ENCODE data around the gene PRKCZ.

The PRKCZ gene

GRCh38 chr1:2156866-2157265 lies 106.7 kb downstream of the PRKCZ start:
- no peak overlapping the region for H2BK12ac ChIP-seq (ENCODE audit: low read length)

GRCh38 chr1:2157856-2158255 lies 107.6 kb downstream of the PRKCZ start:
- Histone ChIP-seq H3K79me1 (ENCODE audit: low read length) (no peaks in the 10 kb centered on the region), H2AK5ac (ENCODE audit: low read length) (no peak overlapping the region), H3K4ac (ENCODE audit: low read depth, low read length) (no peak overlapping the region), H2BK120ac (ENCODE audit: insufficient read depth, low read length, poor library complexity) (no peak overlapping the region), H3K79me2 (ENCODE audit: control insufficient read depth, insufficient read depth, low read length, poor library complexity) (no peaks in the 10 kb centered on the region), H4K12ac (ENCODE audit: low read depth, low read length) (peak overlapping the region; percentile 68), H2BK12ac (ENCODE audit: low read length) (no peak overlapping the region), H3K14ac (ENCODE audit: low read length) (no peak overlapping the region), H3K18ac (ENCODE audit: low read length) (no peak overlapping the region), H4K91ac (ENCODE audit: low read depth, low read length) (no peak overlapping the region), H3K36me3 (ENCODE audit: control insufficient read depth in 1 of 2, insufficient read depth in 2 of 2, low read length in 2 of 2) (peaks cover 49 to 74% of the 10 kb centered on the region in 2 experiments), H3K9ac (ENCODE audit: low read length) (no peak overlapping the region), H3K9me3 (ENCODE audit: insufficient read depth, low read depth, low read length) (peaks cover 8% of the 10 kb centered on the region), H2BK5ac (ENCODE audit: low read depth, low read length, poor library complexity) (no peak overlapping the region), H3K27me3 (ENCODE audit: insufficient read depth, low read length) (no peaks in the 10 kb centered on the region), H3K4me1 (ENCODE audit: control insufficient read depth in 1 of 2, insufficient read depth in 2 of 2, low read length in 2 of 2) (peaks cover 0 to 3% of the 10 kb centered on the region in 2 experiments), H2AFZ (ENCODE audit: insufficient read depth, low read length, poor library complexity) (no peak overlapping the region), H3K27ac (ENCODE audit: low read depth, low read length) (no peak overlapping the region), H3K23ac (ENCODE audit: low read length) (no peak overlapping the region), H4K8ac (ENCODE audit: low read depth, low read length) (no peak overlapping the region), H3K4me2 (ENCODE audit: low read length) (no peak overlapping the region), H3K4me3 (ENCODE audit: low read depth, low read length) (no peak overlapping the region)
- no CpG with 5 or more reads among the region's 19 CpGs for whole genome bisulfite sequencing (ENCODE audit: extremely low coverage, insufficient coverage, insufficient read length)
- DNase-seq, result no peak

More at GRCh38 chr1:2156866-2157265, 106.7 kb downstream of the PRKCZ start:
- peaks cover 54 to 78% of the 10 kb centered on the region in 2 experiments for H3K36me3 ChIP-seq (ENCODE audit: control insufficient read depth in 1 of 2, insufficient read depth in 2 of 2, low read length in 2 of 2)
- H4K91ac ChIP-seq (ENCODE audit: low read depth, low read length), result no peak overlapping the region
- no peak for DNase-seq
- peaks cover 0 to 3% of the 10 kb centered on the region in 2 experiments for H3K4me1 ChIP-seq (ENCODE audit: control insufficient read depth in 1 of 2, insufficient read depth in 2 of 2, low read length in 2 of 2)
- H3K18ac ChIP-seq (ENCODE audit: low read length), result no peak overlapping the region
- no peak overlapping the region for H3K27ac ChIP-seq (ENCODE audit: low read depth, low read length)
- H3K27me3 ChIP-seq (ENCODE audit: insufficient read depth, low read length), result no peaks in the 10 kb centered on the region
- no peaks in the 10 kb centered on the region for H3K79me2 ChIP-seq (ENCODE audit: control insufficient read depth, insufficient read depth, low read length, poor library complexity)
- no peak overlapping the region for H3K4me2 ChIP-seq (ENCODE audit: low read length)
- H3K9ac ChIP-seq (ENCODE audit: low read length), result no peak overlapping the region
- no peak overlapping the region for H4K12ac ChIP-seq (ENCODE audit: low read depth, low read length)
- H3K23ac ChIP-seq (ENCODE audit: low read length), result no peak overlapping the region
- no peak overlapping the region for H2BK120ac ChIP-seq (ENCODE audit: insufficient read depth, low read length, poor library complexity)
- no peak overlapping the region for H2AFZ ChIP-seq (ENCODE audit: insufficient read depth, low read length, poor library complexity)
- no peak overlapping the region for H4K8ac ChIP-seq (ENCODE audit: low read depth, low read length)
- H3K9me3 ChIP-seq (ENCODE audit: insufficient read depth, low read depth, low read length), result peaks cover 8% of the 10 kb centered on the region
- H3K14ac ChIP-seq (ENCODE audit: low read length), result no peak overlapping the region
- WGBS (ENCODE audit: extremely low coverage, insufficient coverage, insufficient read length), result no CpG with 5 or more reads among the region's 9 CpGs
- H3K4ac ChIP-seq (ENCODE audit: low read depth, low read length), result no peak overlapping the region
- no peak overlapping the region for H2AK5ac ChIP-seq (ENCODE audit: low read length)
- H2BK5ac ChIP-seq (ENCODE audit: low read depth, low read length, poor library complexity), result no peak overlapping the region
- H3K4me3 ChIP-seq (ENCODE audit: low read depth, low read length), result no peak overlapping the region
- no peaks in the 10 kb centered on the region for H3K79me1 ChIP-seq (ENCODE audit: low read length)

- no peak overlapping the region for H3K14ac ChIP-seq (ENCODE audit: low read length)
- no peak overlapping the region for H3K9ac ChIP-seq (ENCODE audit: low read length)
- H2BK12ac ChIP-seq (ENCODE audit: low read length), result no peak overlapping the region
- H4K91ac ChIP-seq (ENCODE audit: low read depth, low read length), result no peak overlapping the region
- H3K4ac ChIP-seq (ENCODE audit: low read depth, low read length), result no peak overlapping the region
- H3K9me3 ChIP-seq (ENCODE audit: insufficient read depth, low read depth, low read length), result peaks cover 8% of the 10 kb centered on the region
- no peaks in the 10 kb centered on the region for H3K79me1 ChIP-seq (ENCODE audit: low read length)
- H3K4me3 ChIP-seq (ENCODE audit: low read depth, low read length), result no peak overlapping the region
- no peak overlapping the region for H2BK120ac ChIP-seq (ENCODE audit: insufficient read depth, low read length, poor library complexity)
- no peak for DNase-seq
- no peak overlapping the region for H4K12ac ChIP-seq (ENCODE audit: low read depth, low read length)
- peaks cover 49 to 74% of the 10 kb centered on the region in 2 experiments for H3K36me3 ChIP-seq (ENCODE audit: control insufficient read depth in 1 of 2, insufficient read depth in 2 of 2, low read length in 2 of 2)
- H2AK5ac ChIP-seq (ENCODE audit: low read length), result no peak overlapping the region
- no peaks in the 10 kb centered on the region for H3K27me3 ChIP-seq (ENCODE audit: insufficient read depth, low read length)
- WGBS (ENCODE audit: extremely low coverage, insufficient coverage, insufficient read length), result no CpG with 5 or more reads among the region's 16 CpGs
- H4K8ac ChIP-seq (ENCODE audit: low read depth, low read length), result no peak overlapping the region
- H2AFZ ChIP-seq (ENCODE audit: insufficient read depth, low read length, poor library complexity), result no peak overlapping the region
- H3K27ac ChIP-seq (ENCODE audit: low read depth, low read length), result no peak overlapping the region
- no peaks in the 10 kb centered on the region for H3K79me2 ChIP-seq (ENCODE audit: control insufficient read depth, insufficient read depth, low read length, poor library complexity)
- peaks cover 0 to 3% of the 10 kb centered on the region in 2 experiments for H3K4me1 ChIP-seq (ENCODE audit: control insufficient read depth in 1 of 2, insufficient read depth in 2 of 2, low read length in 2 of 2)
- H3K18ac ChIP-seq (ENCODE audit: low read length), result no peak overlapping the region
- no peak overlapping the region for H3K23ac ChIP-seq (ENCODE audit: low read length)
- no peak overlapping the region for H3K4me2 ChIP-seq (ENCODE audit: low read length)
- no peak overlapping the region for H2BK5ac ChIP-seq (ENCODE audit: low read depth, low read length, poor library complexity)
These were observed 108.1 kb downstream of the PRKCZ start for GRCh38 chr1:2158272-2158671.

- WGBS (ENCODE audit: extremely low coverage, insufficient coverage, insufficient read length), result no CpG with 5 or more reads among the region's 18 CpGs
- Histone ChIP-seq H3K14ac (ENCODE audit: low read length) (no peak overlapping the region), H3K9me3 (ENCODE audit: insufficient read depth, low read depth, low read length) (peaks cover 8% of the 10 kb centered on the region)
These were observed 108.9 kb downstream of the PRKCZ start for GRCh38 chr1:2159124-2159523.

More at GRCh38 chr1:2159124-2159523, 108.9 kb downstream of the PRKCZ start:
- H3K4me1 ChIP-seq (ENCODE audit: control insufficient read depth in 1 of 2, insufficient read depth in 2 of 2, low read length in 2 of 2), result peaks cover 0 to 3% of the 10 kb centered on the region in 2 experiments
- H3K27ac ChIP-seq (ENCODE audit: low read depth, low read length), result no peak overlapping the region
- no peak overlapping the region for H3K4me3 ChIP-seq (ENCODE audit: low read depth, low read length)
- no peak overlapping the region for H4K91ac ChIP-seq (ENCODE audit: low read depth, low read length)
- H3K27me3 ChIP-seq (ENCODE audit: insufficient read depth, low read length), result no peaks in the 10 kb centered on the region
- H3K79me1 ChIP-seq (ENCODE audit: low read length), result no peaks in the 10 kb centered on the region
- DNase-seq, result no peak
- no peak overlapping the region for H2AFZ ChIP-seq (ENCODE audit: insufficient read depth, low read length, poor library complexity)
- H3K4ac ChIP-seq (ENCODE audit: low read depth, low read length), result no peak overlapping the region
- H3K9ac ChIP-seq (ENCODE audit: low read length), result no peak overlapping the region
- no peaks in the 10 kb centered on the region for H3K79me2 ChIP-seq (ENCODE audit: control insufficient read depth, insufficient read depth, low read length, poor library complexity)
- H2AK5ac ChIP-seq (ENCODE audit: low read length), result no peak overlapping the region
- H3K36me3 ChIP-seq (ENCODE audit: control insufficient read depth in 1 of 2, insufficient read depth in 2 of 2, low read length in 2 of 2), result peaks cover 42 to 69% of the 10 kb centered on the region in 2 experiments
- no peak overlapping the region for H3K18ac ChIP-seq (ENCODE audit: low read length)
- no peak overlapping the region for H4K12ac ChIP-seq (ENCODE audit: low read depth, low read length)
- H2BK5ac ChIP-seq (ENCODE audit: low read depth, low read length, poor library complexity), result no peak overlapping the region
- no peak overlapping the region for H3K23ac ChIP-seq (ENCODE audit: low read length)
- no peak overlapping the region for H2BK12ac ChIP-seq (ENCODE audit: low read length)
- H4K8ac ChIP-seq (ENCODE audit: low read depth, low read length), result no peak overlapping the region
- H3K4me2 ChIP-seq (ENCODE audit: low read length), result no peak overlapping the region
- no peak overlapping the region for H2BK120ac ChIP-seq (ENCODE audit: insufficient read depth, low read length, poor library complexity)
